H1 (cell line): ENCODE data around the gene ARID1B. TPM values are rescaled to one million over a fixed set of nuclear protein-coding genes. Genes with fewer than 3 reads are reported as not detected.

Source experiments
- CTCF ChIA-PET: fragments of 300-600 bp; sonication (Branson Sonifier 250); formaldehyde crosslinking; loops from one replicate; lab custom pipeline; 2021; ENCODE audit not compliant: partially characterized antibody; lab: Charles Lee
- POLR2A ChIA-PET: fragments of 300-600 bp; sonication (Branson Sonifier 250); formaldehyde crosslinking; loops from one replicate; lab custom pipeline; 2021; ENCODE audit warnings: inconsistent platforms; ENCODE audit not compliant: partially characterized antibody; lab: Charles Lee
- DNase-seq, 2 experiments: peaks; one replicate each; pipeline versions ENCODE4 v3.0.0 to v3.0.0-alpha.2; 2010 to 2022; ENCODE audit warnings: low spot score in 2 of 2, low read depth in 1 of 2, mixed read lengths in 1 of 2
- FAIRE-seq: peaks from 2 replicates; lab custom pipeline; 2011; peaks lifted over from hg19 to GRCh38; lab: Jason Lieb, UNC
- H2AFZ ChIP-seq: 2 replicates; pipeline ENCODE4 v1.8.1; 2012; ENCODE audit warnings: low read length, inconsistent platforms
- H2AK5ac ChIP-seq: 2 replicates; pipeline ENCODE4 v1.6.1; 2013; ENCODE audit warnings: low read depth, low read length
- H2BK120ac ChIP-seq: replicated peaks from 2 replicates; pipeline ENCODE3; 2013; ENCODE audit warnings: low read depth, low read length, inconsistent platforms
- H2BK12ac ChIP-seq: 2 replicates; pipeline ENCODE4 v1.6.1; 2013; ENCODE audit warnings: low read depth, low read length
- H2BK15ac ChIP-seq: 2 replicates; pipeline ENCODE4 v1.6.1; 2013; ENCODE audit warnings: low read length
- H2BK20ac ChIP-seq: 2 replicates; pipeline ENCODE4 v1.6.1; 2013; ENCODE audit warnings: low read length
- H2BK5ac ChIP-seq: 2 replicates; pipeline ENCODE4 v1.6.1; 2013; ENCODE audit warnings: low read depth, low read length
- H3K14ac ChIP-seq: 2 replicates; pipeline ENCODE4 v1.6.1; 2013; ENCODE audit warnings: inconsistent platforms; ENCODE audit not compliant: insufficient read length
- H3K18ac ChIP-seq: 2 replicates; pipeline ENCODE4 v1.6.1; 2013; ENCODE audit warnings: low read length; ENCODE audit errors: extremely low read depth
- H3K23ac ChIP-seq: 2 replicates; pipeline ENCODE4 v1.6.1; 2013; ENCODE audit warnings: inconsistent platforms; ENCODE audit not compliant: insufficient read length
- H3K23me2 ChIP-seq: 2 replicates; pipeline ENCODE4 v1.6.1; 2013; ENCODE audit warnings: low read depth, low read length
- H3K27ac ChIP-seq: 2 replicates; pipeline ENCODE4 v1.6.1; 2011; ENCODE audit warnings: low read depth, low read length, inconsistent platforms
- H3K27me3 ChIP-seq, 4 experiments: replicated peaks in 1 of 4; 1 replicate in 1 of 4; 2 replicates in 3 of 4; pipeline versions ENCODE4 v1.6.1 to v1.8.1; 2011 to 2013; ENCODE audit warnings: low read length in 3 of 4, mild to moderate bottlenecking in 3 of 4, inconsistent platforms in 2 of 4, mixed read lengths in 2 of 4, moderate library complexity in 1 of 4; ENCODE audit not compliant: control insufficient read depth in 3 of 4, insufficient read depth in 3 of 4; ENCODE audit errors: extremely low read depth in 1 of 4
- H3K36me3 ChIP-seq, 4 experiments: 2 replicates each; pipeline versions ENCODE4 v1.6.1 to v1.8.1; 2011 to 2013; ENCODE audit warnings: mild to moderate bottlenecking in 4 of 4, low read length in 3 of 4, moderate library complexity in 2 of 4, control low read depth in 1 of 4, inconsistent platforms in 1 of 4; ENCODE audit not compliant: insufficient read depth in 4 of 4, control insufficient read depth in 2 of 4
- H3K4ac ChIP-seq: replicated peaks from 2 replicates; pipeline ENCODE3; 2013; ENCODE audit warnings: low read length, low read depth, mixed read lengths, inconsistent platforms; ENCODE audit not compliant: insufficient read length
- H3K4me1 ChIP-seq, 4 experiments: replicated peaks in 1 of 4; 1 replicate in 1 of 4; 2 replicates in 3 of 4; pipeline versions ENCODE4 v1.6.1 to v1.8.1; 2011 to 2013; ENCODE audit warnings: low read length in 3 of 4, inconsistent platforms in 2 of 4, mixed read lengths in 1 of 4; ENCODE audit not compliant: insufficient read depth in 4 of 4, control insufficient read depth in 3 of 4
- H3K4me2 ChIP-seq, 2 experiments: 2 replicates each; pipeline versions ENCODE4 v1.6.1 to v1.8.1; 2011 to 2013; ENCODE audit warnings: low read depth in 2 of 2, low read length in 2 of 2, control low read depth in 1 of 2, inconsistent platforms in 1 of 2, mild to moderate bottlenecking in 1 of 2; ENCODE audit not compliant: insufficient read depth in 1 of 2
- H3K4me3 ChIP-seq, 4 experiments: fragments of 200-600, 300-600 bp in 1 of 4; sonication (generic), shearing (Covaris generic), sonication (Bioruptor Twin) in 1 of 4; 2 replicates each; pipeline versions ENCODE4 v1.5.1 to v1.8.1; 2011 to 2016; ENCODE audit warnings: low read length in 4 of 4, low read depth in 3 of 4, control low read depth in 2 of 4, inconsistent platforms in 2 of 4, mild to moderate bottlenecking in 2 of 4, mixed read lengths in 1 of 4, moderate library complexity in 1 of 4; ENCODE audit not compliant: insufficient read depth in 2 of 4; ENCODE audit errors: extremely low read depth in 1 of 4
- H3K56ac ChIP-seq: replicated peaks from 2 replicates; pipeline ENCODE3; 2013; ENCODE audit warnings: low read depth, mild to moderate bottlenecking, mixed read lengths, low read length, inconsistent platforms; ENCODE audit not compliant: insufficient read length
- H3K79me1 ChIP-seq: 2 replicates; pipeline ENCODE4 v1.6.1; 2013; ENCODE audit warnings: low read depth, low read length, control low read depth
- H3K79me2 ChIP-seq, 2 experiments: 2 replicates each; pipeline versions ENCODE4 v1.6.1 to v1.8.1; 2012 to 2013; ENCODE audit warnings: low read length in 2 of 2, mild to moderate bottlenecking in 2 of 2, inconsistent platforms in 1 of 2; ENCODE audit not compliant: insufficient read depth in 2 of 2, control insufficient read depth in 1 of 2
- H3K9ac ChIP-seq, 4 experiments: replicated peaks in 1 of 4; 1 replicate in 1 of 4; 2 replicates in 3 of 4; pipeline versions ENCODE4 v1.6.1 to v1.8.1; 2011 to 2013; ENCODE audit warnings: low read depth in 3 of 4, low read length in 3 of 4, control low read depth in 2 of 4, mild to moderate bottlenecking in 2 of 4, moderate library complexity in 2 of 4, inconsistent platforms in 1 of 4; ENCODE audit errors: extremely low read depth in 1 of 4
- H3K9me3 ChIP-seq, 2 experiments: 2 replicates each; pipeline versions ENCODE4 v1.6.1 to v1.8.1; 2012 to 2013; ENCODE audit warnings: mild to moderate bottlenecking in 2 of 2, moderate library complexity in 2 of 2, control low read depth in 1 of 2, inconsistent platforms in 1 of 2, low read depth in 1 of 2, low read length in 1 of 2, mixed read lengths in 1 of 2; ENCODE audit not compliant: insufficient read depth in 2 of 2
- H4K20me1 ChIP-seq, 2 experiments: replicated peaks in 1 of 2; 2 replicates each; pipeline versions ENCODE3 to v1.8.1; 2011 to 2013; ENCODE audit warnings: inconsistent platforms in 2 of 2, low read length in 2 of 2, mild to moderate bottlenecking in 1 of 2; ENCODE audit not compliant: insufficient read depth in 2 of 2, control insufficient read depth in 1 of 2
- H4K5ac ChIP-seq: 2 replicates; pipeline ENCODE4 v1.6.1; 2013; ENCODE audit warnings: low read length, low read depth, mixed read lengths, inconsistent platforms; ENCODE audit not compliant: insufficient read length
- H4K8ac ChIP-seq: 2 replicates; pipeline ENCODE4 v1.8.0; 2013; ENCODE audit warnings: mild to moderate bottlenecking, moderate library complexity, low read length, inconsistent platforms; ENCODE audit not compliant: insufficient read depth; ENCODE audit errors: extremely low read depth
- H4K91ac ChIP-seq: replicated peaks from 2 replicates; pipeline ENCODE3; 2013; ENCODE audit warnings: low read length, mixed read lengths, inconsistent platforms; ENCODE audit not compliant: insufficient read length
- CTBP2 ChIP-seq: IDR thresholded peaks from 2 replicates; pipeline ENCODE4 v1.7.0; 2011; ENCODE audit warnings: borderline replicate concordance, mild to moderate bottlenecking, moderate library complexity, mixed read lengths, low read length; ENCODE audit not compliant: insufficient read depth, insufficient read length
- SP1 ChIP-seq: IDR thresholded peaks from 2 replicates; pipeline ENCODE4 v1.6.1; 2011; ENCODE audit warnings: low read depth, low read length
- polyA plus RNA-seq, 7 experiments: library from polyadenylated mRNA; depleted of rRNA in 3 of 7; stranded (reverse) in 5 of 7; unstranded in 2 of 7; fragments of >200 nt in 5 of 7; fragments of 200-250 nt in 2 of 7; gene quantifications; 1 replicate in 5 of 7; 2 replicates in 1 of 7; 4 replicates in 1 of 7; pipeline versions ENCODE4 v1.2.1 to v1.2.3, GENCODE V29; 2011 to 2013; ENCODE audit warnings: missing spikeins in 2 of 7, mixed read lengths in 2 of 7
- total RNA-seq: library from RNA; stranded (reverse); fragmentation: NEBNext Ultra II Directional; extraction: Animal tissue kit (Norgen Biotek cat#: 25700); gene quantifications from 2 replicates; pipeline ENCODE4 v1.2.1, GENCODE V29; 2021

Gene ARID1B
- total and polyA plus RNA-seq, 2 of the 8 experiments (the other 6 are each of a cell fraction or from before 2014, with no cell fraction given), result 24.3 to 70.3 TPM

GRCh38 chr6:156863504-156863903, 86.3 kb downstream of the ARID1B start:
- Histone ChIP-seq H3K23ac (no peak overlapping the region), H3K27me3 (no peaks in the 10 kb centered on the region), H3K56ac (no peak overlapping the region), H2BK15ac (no peak overlapping the region), H2BK5ac (no peak overlapping the region), H3K4me2 (no peak overlapping the region), H2BK12ac (no peak overlapping the region), H2BK120ac (no peak overlapping the region), H3K79me1 (peaks cover 19% of the 10 kb centered on the region), H3K79me2 (peaks cover 20 to 100% of the 10 kb centered on the region in 2 experiments), H3K14ac (no peak overlapping the region), H3K27ac (no peak overlapping the region), H2AFZ (no peak overlapping the region), H3K9ac (no peak overlapping the region), H2BK20ac (no peak overlapping the region), H3K18ac (no peak overlapping the region), H3K4me1 (peaks cover 0 to 17% (median 10%) of the 10 kb centered on the region in 4 experiments), H4K20me1 (peaks cover 14 to 23% of the 10 kb centered on the region in 2 experiments), H4K5ac (no peak overlapping the region), H3K4ac (no peak overlapping the region), H3K9me3 (no peaks in the 10 kb centered on the region), H2AK5ac (no peak overlapping the region), H4K91ac (no peak overlapping the region), H4K8ac (no peak overlapping the region), H3K4me3 (no peak overlapping the region), H3K36me3 (no peaks in the 10 kb centered on the region), H3K23me2 (no peaks in the 10 kb centered on the region)
- ChIA-PET CTCF (no interaction called here), POLR2A (no interaction called here)
- no peak for TF ChIP-seq SP1
- no peak for TF ChIP-seq CTBP2
- DNase-seq (no peak), FAIRE-seq (no peak)
